ENCODE data around the gene KIAA0408. TPM values are rescaled to one million over a fixed set of nuclear protein-coding genes. Genes with fewer than 3 reads are reported as not detected.

Gene KIAA0408
- total and polyA plus RNA-seq, 9 of the 15 experiments (the other 6 are each of a cell fraction or from before 2014, with no cell fraction given): 0.11 TPM; not detected in 8

DNA sequence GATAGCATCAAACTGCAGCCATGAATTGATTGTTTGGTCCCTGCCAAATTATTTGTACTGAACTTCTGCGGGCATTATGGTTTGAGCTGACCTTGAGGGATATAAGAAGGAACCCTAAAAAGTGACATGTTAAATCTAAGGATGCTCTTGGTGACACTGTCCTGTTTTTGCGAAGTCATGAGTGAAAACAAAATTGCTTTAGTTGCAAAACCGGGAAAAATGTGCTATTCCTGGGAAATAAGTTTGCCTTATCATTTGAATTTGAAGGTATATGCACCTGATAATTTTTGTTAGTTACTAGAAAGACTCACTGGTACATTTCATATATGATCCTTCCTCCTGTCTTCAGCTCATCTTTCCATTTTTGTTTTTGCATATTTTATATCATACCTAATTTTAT, 7.8 kb downstream of the KIAA0408 start (continued):
- TF ChIP-seq, protein P1, sequence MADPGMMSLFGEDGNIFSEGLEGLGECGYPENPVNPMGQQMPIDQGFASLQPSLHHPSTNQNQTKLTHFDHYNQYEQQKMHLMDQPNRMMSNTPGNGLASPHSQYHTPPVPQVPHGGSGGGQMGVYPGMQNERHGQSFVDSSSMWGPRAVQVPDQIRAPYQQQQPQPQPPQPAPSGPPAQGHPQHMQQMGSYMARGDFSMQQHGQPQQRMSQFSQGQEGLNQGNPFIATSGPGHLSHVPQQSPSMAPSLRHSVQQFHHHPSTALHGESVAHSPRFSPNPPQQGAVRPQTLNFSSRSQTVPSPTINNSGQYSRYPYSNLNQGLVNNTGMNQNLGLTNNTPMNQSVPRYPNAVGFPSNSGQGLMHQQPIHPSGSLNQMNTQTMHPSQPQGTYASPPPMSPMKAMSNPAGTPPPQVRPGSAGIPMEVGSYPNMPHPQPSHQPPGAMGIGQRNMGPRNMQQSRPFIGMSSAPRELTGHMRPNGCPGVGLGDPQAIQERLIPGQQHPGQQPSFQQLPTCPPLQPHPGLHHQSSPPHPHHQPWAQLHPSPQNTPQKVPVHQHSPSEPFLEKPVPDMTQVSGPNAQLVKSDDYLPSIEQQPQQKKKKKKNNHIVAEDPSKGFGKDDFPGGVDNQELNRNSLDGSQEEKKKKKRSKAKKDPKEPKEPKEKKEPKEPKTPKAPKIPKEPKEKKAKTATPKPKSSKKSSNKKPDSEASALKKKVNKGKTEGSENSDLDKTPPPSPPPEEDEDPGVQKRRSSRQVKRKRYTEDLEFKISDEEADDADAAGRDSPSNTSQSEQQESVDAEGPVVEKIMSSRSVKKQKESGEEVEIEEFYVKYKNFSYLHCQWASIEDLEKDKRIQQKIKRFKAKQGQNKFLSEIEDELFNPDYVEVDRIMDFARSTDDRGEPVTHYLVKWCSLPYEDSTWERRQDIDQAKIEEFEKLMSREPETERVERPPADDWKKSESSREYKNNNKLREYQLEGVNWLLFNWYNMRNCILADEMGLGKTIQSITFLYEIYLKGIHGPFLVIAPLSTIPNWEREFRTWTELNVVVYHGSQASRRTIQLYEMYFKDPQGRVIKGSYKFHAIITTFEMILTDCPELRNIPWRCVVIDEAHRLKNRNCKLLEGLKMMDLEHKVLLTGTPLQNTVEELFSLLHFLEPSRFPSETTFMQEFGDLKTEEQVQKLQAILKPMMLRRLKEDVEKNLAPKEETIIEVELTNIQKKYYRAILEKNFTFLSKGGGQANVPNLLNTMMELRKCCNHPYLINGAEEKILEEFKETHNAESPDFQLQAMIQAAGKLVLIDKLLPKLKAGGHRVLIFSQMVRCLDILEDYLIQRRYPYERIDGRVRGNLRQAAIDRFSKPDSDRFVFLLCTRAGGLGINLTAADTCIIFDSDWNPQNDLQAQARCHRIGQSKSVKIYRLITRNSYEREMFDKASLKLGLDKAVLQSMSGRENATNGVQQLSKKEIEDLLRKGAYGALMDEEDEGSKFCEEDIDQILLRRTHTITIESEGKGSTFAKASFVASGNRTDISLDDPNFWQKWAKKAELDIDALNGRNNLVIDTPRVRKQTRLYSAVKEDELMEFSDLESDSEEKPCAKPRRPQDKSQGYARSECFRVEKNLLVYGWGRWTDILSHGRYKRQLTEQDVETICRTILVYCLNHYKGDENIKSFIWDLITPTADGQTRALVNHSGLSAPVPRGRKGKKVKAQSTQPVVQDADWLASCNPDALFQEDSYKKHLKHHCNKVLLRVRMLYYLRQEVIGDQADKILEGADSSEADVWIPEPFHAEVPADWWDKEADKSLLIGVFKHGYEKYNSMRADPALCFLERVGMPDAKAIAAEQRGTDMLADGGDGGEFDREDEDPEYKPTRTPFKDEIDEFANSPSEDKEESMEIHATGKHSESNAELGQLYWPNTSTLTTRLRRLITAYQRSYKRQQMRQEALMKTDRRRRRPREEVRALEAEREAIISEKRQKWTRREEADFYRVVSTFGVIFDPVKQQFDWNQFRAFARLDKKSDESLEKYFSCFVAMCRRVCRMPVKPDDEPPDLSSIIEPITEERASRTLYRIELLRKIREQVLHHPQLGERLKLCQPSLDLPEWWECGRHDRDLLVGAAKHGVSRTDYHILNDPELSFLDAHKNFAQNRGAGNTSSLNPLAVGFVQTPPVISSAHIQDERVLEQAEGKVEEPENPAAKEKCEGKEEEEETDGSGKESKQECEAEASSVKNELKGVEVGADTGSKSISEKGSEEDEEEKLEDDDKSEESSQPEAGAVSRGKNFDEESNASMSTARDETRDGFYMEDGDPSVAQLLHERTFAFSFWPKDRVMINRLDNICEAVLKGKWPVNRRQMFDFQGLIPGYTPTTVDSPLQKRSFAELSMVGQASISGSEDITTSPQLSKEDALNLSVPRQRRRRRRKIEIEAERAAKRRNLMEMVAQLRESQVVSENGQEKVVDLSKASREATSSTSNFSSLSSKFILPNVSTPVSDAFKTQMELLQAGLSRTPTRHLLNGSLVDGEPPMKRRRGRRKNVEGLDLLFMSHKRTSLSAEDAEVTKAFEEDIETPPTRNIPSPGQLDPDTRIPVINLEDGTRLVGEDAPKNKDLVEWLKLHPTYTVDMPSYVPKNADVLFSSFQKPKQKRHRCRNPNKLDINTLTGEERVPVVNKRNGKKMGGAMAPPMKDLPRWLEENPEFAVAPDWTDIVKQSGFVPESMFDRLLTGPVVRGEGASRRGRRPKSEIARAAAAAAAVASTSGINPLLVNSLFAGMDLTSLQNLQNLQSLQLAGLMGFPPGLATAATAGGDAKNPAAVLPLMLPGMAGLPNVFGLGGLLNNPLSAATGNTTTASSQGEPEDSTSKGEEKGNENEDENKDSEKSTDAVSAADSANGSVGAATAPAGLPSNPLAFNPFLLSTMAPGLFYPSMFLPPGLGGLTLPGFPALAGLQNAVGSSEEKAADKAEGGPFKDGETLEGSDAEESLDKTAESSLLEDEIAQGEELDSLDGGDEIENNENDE (IDR thresholded peaks at IDR 0.05; ENCODE audit: low read depth, low read length): no peak
